ENCODE data around the gene LDOC1.

DNA sequence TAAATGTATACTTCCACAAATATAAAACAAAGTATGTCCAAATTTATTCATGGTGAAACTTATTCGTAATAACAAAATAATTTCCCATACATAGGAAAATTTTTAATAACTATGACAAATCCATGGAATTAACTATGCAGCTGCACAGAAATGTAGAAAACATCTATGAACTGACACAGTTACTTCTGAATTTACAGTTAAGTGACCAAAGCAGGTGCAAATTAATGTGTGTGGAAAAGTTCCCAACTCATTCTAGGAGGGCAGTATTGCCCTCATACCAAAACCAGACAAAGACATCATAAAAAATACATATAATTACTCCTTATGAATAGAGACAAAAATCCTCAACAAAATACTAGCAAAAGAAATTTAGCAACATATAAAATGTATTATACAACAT is 12.5 kb downstream of the LDOC1 start:
- TF ChIP-seq, protein P1, sequence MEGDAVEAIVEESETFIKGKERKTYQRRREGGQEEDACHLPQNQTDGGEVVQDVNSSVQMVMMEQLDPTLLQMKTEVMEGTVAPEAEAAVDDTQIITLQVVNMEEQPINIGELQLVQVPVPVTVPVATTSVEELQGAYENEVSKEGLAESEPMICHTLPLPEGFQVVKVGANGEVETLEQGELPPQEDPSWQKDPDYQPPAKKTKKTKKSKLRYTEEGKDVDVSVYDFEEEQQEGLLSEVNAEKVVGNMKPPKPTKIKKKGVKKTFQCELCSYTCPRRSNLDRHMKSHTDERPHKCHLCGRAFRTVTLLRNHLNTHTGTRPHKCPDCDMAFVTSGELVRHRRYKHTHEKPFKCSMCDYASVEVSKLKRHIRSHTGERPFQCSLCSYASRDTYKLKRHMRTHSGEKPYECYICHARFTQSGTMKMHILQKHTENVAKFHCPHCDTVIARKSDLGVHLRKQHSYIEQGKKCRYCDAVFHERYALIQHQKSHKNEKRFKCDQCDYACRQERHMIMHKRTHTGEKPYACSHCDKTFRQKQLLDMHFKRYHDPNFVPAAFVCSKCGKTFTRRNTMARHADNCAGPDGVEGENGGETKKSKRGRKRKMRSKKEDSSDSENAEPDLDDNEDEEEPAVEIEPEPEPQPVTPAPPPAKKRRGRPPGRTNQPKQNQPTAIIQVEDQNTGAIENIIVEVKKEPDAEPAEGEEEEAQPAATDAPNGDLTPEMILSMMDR (IDR thresholded peaks at IDR 0.05; ENCODE audit: borderline replicate concordance, extremely low read depth, low read length, poor library complexity, severe bottlenecking) = no peak
- TF ChIP-seq EZH2 (IDR thresholded peaks at IDR 0.05; ENCODE audit: borderline replicate concordance, low read depth, low read length, severe bottlenecking) = no peak
